Activated CD4-positive, CD25-positive, alpha-beta regulatory T cell treated with anti-CD3 and anti-CD28 coated beads, Interleukin-2, amount 50 U/mL, for 24 hours (primary cell): ENCODE measurements around the gene ENPP1.

ENCODE experiments used
- ATAC-seq, 2 donors: fragments of 150-1000 bp; cut with Tn5 transposase; one replicate each; pipeline ENCODE4 v1.10.0; 2021; ENCODE audit warnings: mild to moderate bottlenecking in 1 of 2, moderate library complexity in 1 of 2

ENPP1 gene

GRCh38 chr6:131787766-131788712, 19.8 kb upstream of the ENPP1 start:
- no peak for ATAC-seq

DNA sequence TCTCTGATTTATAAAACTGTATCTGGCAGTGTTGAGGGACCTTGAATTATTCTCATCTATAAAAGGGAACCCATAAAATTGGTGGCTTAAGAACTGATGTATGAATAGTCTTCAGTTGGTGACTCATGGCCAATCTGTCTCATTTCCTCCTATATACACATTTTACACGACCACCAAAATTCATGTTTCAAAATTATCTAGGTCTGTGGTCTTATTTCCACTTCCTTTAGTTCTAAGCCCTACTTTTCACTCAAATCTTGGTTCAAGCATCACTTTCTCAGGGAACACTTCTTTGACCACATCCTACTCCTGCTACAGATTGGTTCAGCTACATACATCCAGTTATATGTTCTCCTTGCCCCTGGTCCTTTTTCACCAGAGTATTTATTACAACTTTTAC, 18.6 kb upstream of the ENPP1 start:
- no peak for ATAC-seq

DNA sequence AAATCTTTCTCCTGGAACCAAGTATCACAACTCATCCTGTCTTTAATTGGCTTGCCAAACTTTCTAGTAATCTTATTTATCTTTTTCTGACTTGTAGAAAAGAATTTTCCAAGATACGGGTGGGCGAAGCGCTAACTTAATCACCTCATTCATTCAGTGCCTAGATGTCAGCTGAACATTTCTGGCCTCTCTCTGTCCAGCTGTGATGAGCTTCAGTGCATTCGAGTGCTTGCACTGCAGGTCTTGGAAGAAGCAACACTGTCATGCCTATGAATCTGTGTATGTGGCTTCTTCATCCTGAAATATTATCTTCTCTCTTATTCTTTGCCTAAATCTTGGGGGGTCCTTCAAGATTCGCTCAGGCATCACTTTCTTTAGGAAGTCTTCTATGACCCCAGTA, 16.3 kb upstream of the ENPP1 start:
- ATAC-seq: no peak

- no peak for ATAC-seq
These were observed 15.7 kb upstream of the ENPP1 start for GRCh38 chr6:131792091-131792496.

DNA sequence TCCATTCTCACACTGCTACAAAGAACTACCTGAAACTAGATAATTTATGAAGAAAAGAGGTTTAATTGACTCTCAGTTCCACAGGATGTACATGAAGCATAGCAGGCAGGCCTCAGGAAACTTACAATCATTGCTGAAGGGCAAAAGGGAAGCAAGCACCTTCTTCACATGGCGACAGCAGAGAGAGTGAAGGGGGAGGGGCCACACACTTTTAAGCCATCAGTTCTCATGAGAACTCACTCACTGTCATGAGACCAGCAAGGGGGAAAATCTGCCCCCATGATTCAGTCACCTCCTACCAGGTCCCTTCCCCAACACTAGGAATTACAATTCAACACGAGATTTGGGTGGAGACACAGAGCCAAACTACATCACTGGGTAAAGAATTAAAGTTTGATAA, 12.5 kb upstream of the ENPP1 start:
- no peak for ATAC-seq

DNA sequence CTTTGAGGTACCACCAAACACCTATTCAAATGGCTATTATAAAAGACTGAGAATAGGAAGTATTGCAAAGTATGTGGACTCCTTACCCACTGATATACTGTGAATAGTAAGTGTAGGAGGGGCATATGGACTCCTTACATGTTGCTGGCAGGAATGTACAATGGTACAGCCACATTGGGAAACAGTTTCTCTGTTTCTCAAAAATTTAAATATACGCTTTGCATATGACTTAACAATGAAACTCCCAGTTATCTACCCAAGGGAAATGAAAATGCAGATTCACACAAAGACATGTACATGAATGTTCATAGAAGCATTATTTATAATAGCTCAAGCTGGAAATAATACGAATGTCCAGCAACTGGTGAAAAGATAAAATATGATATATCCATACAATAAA, 5.5 kb upstream of the ENPP1 start:
- no peak for ATAC-seq

DNA sequence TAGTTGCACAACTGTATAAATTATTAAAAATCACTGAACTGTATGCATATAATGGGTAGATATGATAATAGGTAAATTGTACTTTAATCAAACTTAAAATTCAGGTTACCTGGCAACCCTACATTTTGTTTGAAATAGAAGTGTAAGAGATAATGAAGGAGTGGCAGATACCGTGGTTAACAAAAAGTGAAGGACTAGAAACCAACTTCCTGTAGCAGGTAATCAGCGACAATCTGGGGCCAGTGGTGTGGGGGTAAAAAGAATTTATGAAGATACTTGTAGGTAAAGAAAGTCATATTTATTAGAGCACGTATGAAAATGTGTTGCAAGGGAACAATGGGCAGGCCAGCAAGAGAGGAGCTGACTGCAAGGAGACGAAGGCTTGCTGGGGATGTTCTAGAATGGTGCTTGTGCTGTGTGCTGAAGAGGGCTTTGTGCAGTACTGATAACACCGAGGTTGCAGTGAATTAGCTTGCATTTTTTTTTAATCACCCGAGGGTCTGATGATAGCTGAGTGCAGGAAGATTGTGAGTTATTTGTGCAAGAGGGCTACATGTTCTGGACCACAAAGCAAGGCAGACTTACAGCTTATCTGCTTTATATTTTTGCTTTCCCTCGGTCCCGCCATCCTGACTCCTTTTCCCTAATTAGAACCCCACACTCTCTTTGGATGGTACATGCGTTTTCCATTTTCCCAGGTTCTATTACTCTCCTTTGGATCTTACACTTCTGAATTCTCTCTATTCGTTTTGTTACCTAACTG, 4.6 kb upstream of the ENPP1 start:
- ATAC-seq: no peak

GRCh38 chr6:131804131-131804530, 3.7 kb upstream of the ENPP1 start:
- ATAC-seq: no peak

- no peak for ATAC-seq
These were observed 538 bp upstream of the ENPP1 start for GRCh38 chr6:131807321-131807643.

GRCh38 chr6:131808460-131809269, 845 bp downstream of the ENPP1 start:
- ATAC-seq: no peak

DNA sequence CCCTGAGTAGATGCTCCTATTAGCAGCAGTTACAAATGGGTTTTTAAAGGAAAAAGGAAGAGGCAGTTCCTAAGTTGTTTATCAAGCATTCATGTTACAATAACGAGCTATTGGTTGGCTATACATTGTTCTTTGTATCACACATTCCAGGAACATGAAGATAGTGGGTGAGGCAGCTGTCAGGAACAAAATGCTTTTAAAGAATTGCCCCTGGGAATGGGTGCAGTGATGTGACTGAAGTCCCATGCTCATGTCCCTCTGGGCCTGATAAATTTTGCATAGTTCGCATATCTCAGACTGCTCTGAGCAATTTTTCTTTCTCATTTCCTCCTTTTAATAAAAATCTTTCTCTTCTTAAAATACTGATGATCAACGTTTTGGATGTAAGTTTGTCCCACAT, 3.7 kb downstream of the ENPP1 start:
- ATAC-seq: no peak

DNA sequence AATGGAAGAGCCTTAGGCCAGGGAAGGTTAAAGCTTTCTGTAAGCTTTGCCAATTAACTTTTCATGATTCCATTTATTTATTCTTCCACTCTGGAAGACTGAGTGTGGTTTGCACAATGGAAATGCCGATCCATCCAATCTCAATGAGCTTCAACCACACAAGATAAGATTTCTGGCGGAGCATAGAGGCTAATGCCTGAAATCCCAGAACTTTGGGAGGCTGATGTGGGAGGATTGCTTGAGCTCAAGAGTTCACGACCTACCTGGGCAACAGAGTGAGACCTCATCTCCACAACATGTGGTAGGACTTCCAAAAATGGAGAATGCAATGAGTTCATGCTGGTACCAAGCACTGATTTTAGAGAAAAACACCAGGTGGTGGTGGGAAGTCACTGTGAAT, 6.2 kb downstream of the ENPP1 start:
- ATAC-seq: no peak

GRCh38 chr6:131816869-131817268, 9.0 kb downstream of the ENPP1 start:
- no peak for ATAC-seq

- ATAC-seq: no peak
These were observed 11.8 kb downstream of the ENPP1 start for GRCh38 chr6:131819572-131820124.

DNA sequence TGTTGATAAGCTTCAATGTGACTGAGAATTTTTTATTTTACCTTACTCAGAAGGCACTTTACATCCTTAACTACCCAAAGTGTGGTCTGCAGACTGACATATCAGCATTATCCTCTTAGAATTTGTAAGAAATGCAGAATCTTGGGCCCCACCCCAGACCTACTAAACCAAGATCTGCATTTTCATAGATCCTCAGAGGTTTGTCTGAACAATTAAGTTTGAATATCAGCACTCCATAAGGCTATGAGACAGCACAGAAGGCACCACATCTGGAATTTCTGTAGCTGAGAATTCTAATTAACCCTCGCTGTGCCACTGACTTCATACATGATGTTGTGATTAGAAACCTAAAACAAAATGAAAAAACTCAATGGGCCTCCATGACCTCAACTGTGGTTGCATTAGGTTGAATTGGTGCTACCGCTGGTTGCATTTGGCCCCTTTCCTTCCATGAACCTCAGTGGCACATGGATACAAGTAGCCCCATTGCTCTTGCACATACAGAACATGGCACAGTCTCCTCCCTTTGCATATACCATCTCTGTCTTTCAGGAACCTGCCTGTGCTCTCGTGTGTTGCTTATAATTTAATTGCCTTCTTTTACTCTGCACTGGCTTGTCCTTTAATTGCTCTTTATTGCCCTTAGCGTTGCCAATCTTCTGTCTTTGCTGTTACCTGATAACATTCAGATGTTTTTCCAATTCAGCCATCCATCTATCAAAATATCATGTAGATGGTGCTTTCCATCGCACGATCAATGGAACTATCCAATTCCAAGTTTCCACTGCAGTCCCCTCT, 13.4 kb downstream of the ENPP1 start:
- ATAC-seq: no peak

GRCh38 chr6:131822119-131822518, 14.3 kb downstream of the ENPP1 start:
- no peak for ATAC-seq

DNA sequence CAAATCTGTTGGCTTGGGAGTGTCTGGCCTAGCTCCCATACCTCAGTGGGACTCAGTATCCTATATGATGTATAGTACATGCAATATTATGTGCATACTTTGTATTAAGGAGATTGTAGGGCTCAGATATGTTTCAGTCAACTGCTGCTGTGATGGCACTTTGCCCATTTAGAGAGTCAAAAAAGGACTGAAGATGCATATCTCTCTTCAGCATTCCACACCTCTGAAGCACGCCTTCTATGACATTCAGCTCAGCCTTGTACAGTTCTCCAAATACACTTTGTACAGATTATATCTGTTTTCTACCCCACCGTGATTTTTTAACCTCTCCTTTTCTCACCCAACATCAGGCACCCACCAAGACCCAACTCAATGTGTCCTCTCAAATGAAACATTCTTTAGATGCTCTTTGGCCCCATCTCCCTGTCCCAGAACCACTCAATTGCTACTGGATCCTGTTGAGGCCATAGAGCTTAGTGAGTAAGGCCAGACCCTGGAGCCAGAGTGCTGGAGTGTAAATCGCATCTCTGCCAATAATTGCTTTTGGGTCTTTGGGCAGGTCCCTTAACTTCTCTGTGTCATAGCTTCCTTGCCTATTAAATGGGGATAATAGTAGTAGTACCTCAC, 15.6 kb downstream of the ENPP1 start:
- no peak for ATAC-seq

DNA sequence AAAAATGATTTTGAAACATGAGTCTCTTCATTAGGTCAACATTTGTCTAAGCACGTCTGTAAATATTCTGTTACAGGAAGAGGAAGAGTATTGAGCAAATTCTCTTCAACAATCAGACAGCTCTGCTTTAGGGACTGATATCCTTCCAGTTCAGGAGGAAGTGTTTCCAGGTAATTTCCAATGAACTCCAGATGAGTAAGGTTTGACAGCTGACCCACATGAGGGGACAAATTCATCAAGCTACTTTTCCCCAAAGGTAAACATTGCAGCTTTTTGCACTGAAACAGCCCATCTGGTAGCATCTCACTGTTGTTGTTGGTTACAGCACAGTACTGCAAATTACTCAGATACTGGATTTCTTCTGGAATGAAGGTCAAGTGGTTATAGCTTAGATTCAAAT, 18.1 kb downstream of the ENPP1 start:
- no peak for ATAC-seq

- no peak for ATAC-seq
These were observed 20.3 kb downstream of the ENPP1 start for GRCh38 chr6:131828080-131828479.

- ATAC-seq: no peak
These were observed 21.1 kb downstream of the ENPP1 start for GRCh38 chr6:131828951-131829350.

- ATAC-seq: no peak
These were observed 23.6 kb downstream of the ENPP1 start for GRCh38 chr6:131831392-131831791.

- no peak for ATAC-seq
These were observed 24.1 kb downstream of the ENPP1 start for GRCh38 chr6:131831886-131832285.
